Measurements from ENCODE around the gene TPPP3.
"Not testable (repeated sequence)": the region's sequence is repeated elsewhere in the genome, so short reads cannot be mapped to it uniquely, and the experiment has no call there.

Gene TPPP3

DNA sequence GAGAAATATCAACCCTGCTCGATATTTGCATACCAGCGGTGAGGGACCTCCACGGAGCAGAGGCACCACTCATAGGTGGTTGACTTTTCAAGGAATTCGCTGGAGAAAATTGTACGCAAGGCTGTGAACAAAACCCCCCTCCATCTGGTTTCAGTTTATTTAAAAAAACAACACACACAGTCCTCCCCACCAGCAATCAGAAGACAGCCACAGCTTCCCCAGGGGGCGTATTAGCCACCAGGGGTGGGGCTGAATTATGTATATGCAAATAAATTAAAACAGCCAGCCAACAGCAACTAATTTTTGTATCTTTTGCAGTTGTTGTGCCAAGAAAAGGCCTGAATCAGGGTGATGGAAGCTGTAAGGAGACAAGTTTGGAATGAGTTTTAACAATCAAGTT is 31.8 kb upstream of the TPPP3 start:
- H3K9ac ChIP-seq (ENCODE audit: low read depth, low read length): no peak overlapping the region; the same call in 1 of the 2 replicates
- H3K4me1 ChIP-seq (ENCODE audit: control insufficient read depth, insufficient read depth, low read length): peaks cover 47% of the 10 kb centered on the region

DNA sequence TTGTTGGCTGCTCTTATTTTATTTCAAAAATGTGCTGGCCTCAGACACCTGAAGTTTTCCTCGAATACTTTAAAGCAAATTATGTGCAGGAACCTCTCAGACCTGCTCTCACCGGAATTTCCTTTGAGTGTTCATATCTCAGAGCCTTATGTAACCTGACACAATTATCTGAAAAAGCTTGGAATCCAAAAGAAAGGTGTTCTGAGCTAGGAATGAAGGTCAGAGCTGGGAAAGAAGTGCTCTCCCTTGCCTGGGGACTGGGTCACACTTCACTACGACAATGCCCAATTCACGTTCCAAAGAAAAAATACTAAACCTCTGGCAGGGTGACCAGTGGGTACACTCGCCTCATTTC is 30.9 kb upstream of the TPPP3 start:
- Histone ChIP-seq H3K9ac (ENCODE audit: low read depth, low read length) (peak overlapping the region; percentile 61; the same call in 1 of the 2 replicates), H3K36me3 (ENCODE audit: control insufficient read depth, insufficient read depth, low read length) (no peaks in the 10 kb centered on the region), H3K27ac (ENCODE audit: low read depth, low read length) (peak overlapping the region; percentile 93), H3K4me1 (ENCODE audit: control insufficient read depth, insufficient read depth, low read length) (peaks cover 44% of the 10 kb centered on the region), H3K4me3 (ENCODE audit: low read depth, low read length) (peak overlapping the region; percentile 46), H3K27me3 (ENCODE audit: control insufficient read depth, insufficient read depth, low read length) (peaks cover 9% of the 10 kb centered on the region), H3K9me3 (ENCODE audit: control insufficient read depth, insufficient read depth, low read length) (no peaks in the 10 kb centered on the region)

More for the DNA sequence above, 31.8 kb upstream of the TPPP3 start:
- Histone ChIP-seq H3K4me3 (ENCODE audit: low read depth, low read length) (peak overlapping the region; percentile 21; the same call in 1 of the 2 replicates), H3K27me3 (ENCODE audit: control insufficient read depth, insufficient read depth, low read length) (peaks cover 18% of the 10 kb centered on the region), H3K36me3 (ENCODE audit: control insufficient read depth, insufficient read depth, low read length) (no peaks in the 10 kb centered on the region), H3K9me3 (ENCODE audit: control insufficient read depth, insufficient read depth, low read length) (no peaks in the 10 kb centered on the region), H3K27ac (ENCODE audit: low read depth, low read length) (peak overlapping the region; percentile 93)

GRCh38 chr16:67423611-67424260 is 30.4 kb upstream of the TPPP3 start:
- H3K4me3 ChIP-seq (ENCODE audit: low read depth, low read length): peak overlapping the region; percentile 46
- peaks cover 4% of the 10 kb centered on the region; the same call in 1 of the 2 replicates for H3K27me3 ChIP-seq (ENCODE audit: control insufficient read depth, insufficient read depth, low read length)
- H3K9ac ChIP-seq (ENCODE audit: low read depth, low read length): peak overlapping the region; percentile 61; the same call in 1 of the 2 replicates
- H3K36me3 ChIP-seq (ENCODE audit: control insufficient read depth, insufficient read depth, low read length): no peaks in the 10 kb centered on the region
- no peaks in the 10 kb centered on the region for H3K9me3 ChIP-seq (ENCODE audit: control insufficient read depth, insufficient read depth, low read length)
- peak overlapping the region; percentile 93 for H3K27ac ChIP-seq (ENCODE audit: low read depth, low read length)
- peaks cover 39% of the 10 kb centered on the region for H3K4me1 ChIP-seq (ENCODE audit: control insufficient read depth, insufficient read depth, low read length)

- Histone ChIP-seq H3K4me1 (ENCODE audit: control insufficient read depth, insufficient read depth, low read length) (peaks cover 34% of the 10 kb centered on the region), H3K27me3 (ENCODE audit: control insufficient read depth, insufficient read depth, low read length) (peaks cover 3% of the 10 kb centered on the region; the same call in 1 of the 2 replicates), H3K27ac (ENCODE audit: low read depth, low read length) (no peak overlapping the region), H3K9me3 (ENCODE audit: control insufficient read depth, insufficient read depth, low read length) (no peaks in the 10 kb centered on the region), H3K9ac (ENCODE audit: low read depth, low read length) (no peak overlapping the region), H3K4me3 (ENCODE audit: low read depth, low read length) (no peak overlapping the region), H3K36me3 (ENCODE audit: control insufficient read depth, insufficient read depth, low read length) (no peaks in the 10 kb centered on the region)
These were observed 29.7 kb upstream of the TPPP3 start for GRCh38 chr16:67423015-67423414.

GRCh38 chr16:67421030-67421429 is 27.7 kb upstream of the TPPP3 start:
- Histone ChIP-seq H3K4me1 (ENCODE audit: control insufficient read depth, insufficient read depth, low read length) (peaks cover 34% of the 10 kb centered on the region), H3K27ac (ENCODE audit: low read depth, low read length) (no peak overlapping the region), H3K4me3 (ENCODE audit: low read depth, low read length) (no peak overlapping the region), H3K27me3 (ENCODE audit: control insufficient read depth, insufficient read depth, low read length) (no peaks in the 10 kb centered on the region), H3K9me3 (ENCODE audit: control insufficient read depth, insufficient read depth, low read length) (no peaks in the 10 kb centered on the region), H3K36me3 (ENCODE audit: control insufficient read depth, insufficient read depth, low read length) (no peaks in the 10 kb centered on the region), H3K9ac (ENCODE audit: low read depth, low read length) (no peak overlapping the region)

DNA sequence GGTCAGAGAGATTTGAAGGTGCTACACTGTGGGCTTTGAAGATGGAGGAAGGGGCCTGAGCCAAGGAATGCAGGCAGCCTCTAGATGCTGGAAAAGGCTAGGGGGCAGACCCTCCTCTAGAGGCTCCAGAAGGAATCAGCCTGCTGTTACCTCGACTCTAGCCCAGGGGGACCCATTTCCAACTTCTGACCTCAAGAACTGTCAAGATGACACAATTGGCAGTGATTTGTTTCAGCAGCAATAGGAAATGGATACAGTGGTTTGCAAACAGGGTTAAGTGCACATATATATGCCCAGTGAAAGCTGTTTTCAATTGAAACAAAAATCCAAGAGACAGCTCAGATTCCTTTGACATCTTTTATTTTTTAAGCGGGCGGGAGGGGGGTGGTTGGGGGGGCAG is 26.6 kb upstream of the TPPP3 start:
- Histone ChIP-seq H3K27ac (ENCODE audit: low read depth, low read length) (no peak overlapping the region), H3K9ac (ENCODE audit: low read depth, low read length) (no peak overlapping the region), H3K4me1 (ENCODE audit: control insufficient read depth, insufficient read depth, low read length) (peaks cover 23% of the 10 kb centered on the region), H3K4me3 (ENCODE audit: low read depth, low read length) (no peak overlapping the region), H3K9me3 (ENCODE audit: control insufficient read depth, insufficient read depth, low read length) (no peaks in the 10 kb centered on the region), H3K36me3 (ENCODE audit: control insufficient read depth, insufficient read depth, low read length) (no peaks in the 10 kb centered on the region), H3K27me3 (ENCODE audit: control insufficient read depth, insufficient read depth, low read length) (no peaks in the 10 kb centered on the region)

- Histone ChIP-seq H3K27ac (ENCODE audit: low read depth, low read length) (no peak overlapping the region), H3K9me3 (ENCODE audit: control insufficient read depth, insufficient read depth, low read length) (no peaks in the 10 kb centered on the region), H3K36me3 (ENCODE audit: control insufficient read depth, insufficient read depth, low read length) (no peaks in the 10 kb centered on the region), H3K4me1 (ENCODE audit: control insufficient read depth, insufficient read depth, low read length) (peaks cover 19% of the 10 kb centered on the region), H3K27me3 (ENCODE audit: control insufficient read depth, insufficient read depth, low read length) (no peaks in the 10 kb centered on the region), H3K4me3 (ENCODE audit: low read depth, low read length) (no peak overlapping the region), H3K9ac (ENCODE audit: low read depth, low read length) (no peak overlapping the region)
These were observed 26.2 kb upstream of the TPPP3 start for GRCh38 chr16:67419502-67419901.

DNA sequence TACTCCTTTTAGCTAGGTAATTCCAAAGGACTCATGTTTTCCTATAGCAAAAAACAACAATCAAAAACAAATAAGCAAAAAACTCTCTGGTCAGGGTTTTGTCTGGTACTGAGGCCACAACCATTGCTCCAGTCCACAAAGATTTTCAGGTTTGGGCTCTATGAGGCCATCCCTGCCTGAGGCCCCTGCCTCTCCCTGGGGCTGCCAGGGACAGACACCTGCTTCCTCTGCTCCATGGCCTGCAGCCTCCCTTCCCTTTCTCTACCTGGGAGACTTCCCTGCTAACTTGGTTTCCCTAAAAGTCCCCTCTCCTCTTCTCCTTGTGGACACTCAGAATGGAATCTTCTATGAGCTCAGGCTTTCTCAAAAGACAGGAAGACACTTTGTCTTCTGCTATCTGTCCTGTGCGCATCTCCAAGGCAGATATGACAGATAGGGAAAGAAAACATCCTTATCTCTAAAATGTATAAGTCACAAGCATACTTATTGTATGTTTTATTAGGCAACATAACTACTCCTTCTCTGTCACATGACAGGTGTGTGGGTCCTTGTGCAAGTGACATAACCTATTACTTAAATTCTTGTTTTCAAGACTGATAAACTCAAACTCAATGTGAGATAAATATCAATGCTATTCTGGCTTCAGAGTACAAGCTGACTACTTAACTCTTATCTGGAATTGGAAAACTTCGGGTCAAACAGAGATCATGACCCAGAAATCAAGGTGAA is 24.2 kb upstream of the TPPP3 start:
- Histone ChIP-seq H3K27ac (ENCODE audit: low read depth, low read length) (no peak overlapping the region), H3K4me1 (ENCODE audit: control insufficient read depth, insufficient read depth, low read length) (peaks cover 11% of the 10 kb centered on the region), H3K9ac (ENCODE audit: low read depth, low read length) (no peak overlapping the region), H3K36me3 (ENCODE audit: control insufficient read depth, insufficient read depth, low read length) (no peaks in the 10 kb centered on the region), H3K9me3 (ENCODE audit: control insufficient read depth, insufficient read depth, low read length) (no peaks in the 10 kb centered on the region), H3K27me3 (ENCODE audit: control insufficient read depth, insufficient read depth, low read length) (no peaks in the 10 kb centered on the region), H3K4me3 (ENCODE audit: low read depth, low read length) (no peak overlapping the region)

DNA sequence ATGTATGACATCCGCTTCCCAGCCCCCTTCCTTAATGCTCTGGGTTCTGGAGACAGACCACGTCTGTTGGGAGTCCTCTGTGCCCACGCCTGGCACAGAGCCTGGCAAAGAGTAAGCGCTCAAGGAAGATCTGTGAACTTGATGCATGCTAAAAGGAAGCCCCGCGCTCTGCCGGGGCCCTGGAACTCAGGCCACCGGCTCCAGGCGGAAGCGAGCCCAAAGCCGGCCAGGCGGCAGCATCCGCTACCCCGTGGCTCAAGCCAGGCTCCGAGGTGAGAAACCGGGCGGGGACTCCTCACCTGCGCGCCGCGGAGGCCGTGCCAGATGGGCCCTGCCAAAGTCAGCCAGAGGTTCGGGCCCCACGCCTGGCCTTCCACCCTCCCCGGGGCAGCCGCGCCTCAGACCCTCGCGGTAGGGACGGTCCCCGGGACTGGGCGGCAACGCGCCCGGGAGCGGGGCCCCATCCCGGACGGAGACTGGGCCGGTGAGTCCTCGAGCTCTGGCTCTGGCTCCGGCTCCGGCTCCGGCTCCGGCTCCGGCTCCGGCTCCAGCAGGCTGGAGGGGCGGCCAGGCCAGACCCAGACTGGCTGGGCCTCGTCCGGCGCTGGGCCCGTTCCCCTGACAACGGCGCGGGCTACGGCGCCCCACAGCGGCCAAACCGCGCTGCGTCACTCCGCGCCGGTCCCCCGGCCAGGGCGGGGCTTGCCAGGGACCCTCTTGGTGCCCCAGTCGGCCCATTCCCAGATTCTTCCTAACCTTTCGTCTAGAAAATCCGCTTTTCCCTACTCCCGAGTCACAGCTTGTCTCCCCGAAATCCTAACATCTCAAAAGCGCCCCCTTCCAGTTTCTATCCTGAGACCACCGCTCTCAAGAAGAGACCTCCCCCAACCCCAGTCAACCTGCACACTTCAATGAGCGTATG is 22.8 kb upstream of the TPPP3 start, which contains the start of gene ZDHHC1:
Gene ZDHHC1 (minus strand): TSS at position 606 of the 922 bp plus-strand sequence. CDS start 8,702 bp downstream, outside the sequence.
- H3K9me3 ChIP-seq (ENCODE audit: control insufficient read depth, insufficient read depth, low read length): no peaks in the 10 kb centered on the region
- peak within 1 kb of the TSS; percentile 33; the same call in 1 of the 2 replicates for H3K9ac ChIP-seq (ENCODE audit: low read depth, low read length)
- H3K27me3 ChIP-seq (ENCODE audit: control insufficient read depth, insufficient read depth, low read length): no peaks in the 10 kb centered on the region
- no peaks in the 10 kb centered on the region for H3K36me3 ChIP-seq (ENCODE audit: control insufficient read depth, insufficient read depth, low read length)
- H3K4me1 ChIP-seq (ENCODE audit: control insufficient read depth, insufficient read depth, low read length): peaks cover 8% of the 10 kb centered on the region
- H3K4me3 ChIP-seq (ENCODE audit: low read depth, low read length): peak within 1 kb of the TSS; percentile 66
- no peak within 1 kb of the TSS for H3K27ac ChIP-seq (ENCODE audit: low read depth, low read length)

DNA sequence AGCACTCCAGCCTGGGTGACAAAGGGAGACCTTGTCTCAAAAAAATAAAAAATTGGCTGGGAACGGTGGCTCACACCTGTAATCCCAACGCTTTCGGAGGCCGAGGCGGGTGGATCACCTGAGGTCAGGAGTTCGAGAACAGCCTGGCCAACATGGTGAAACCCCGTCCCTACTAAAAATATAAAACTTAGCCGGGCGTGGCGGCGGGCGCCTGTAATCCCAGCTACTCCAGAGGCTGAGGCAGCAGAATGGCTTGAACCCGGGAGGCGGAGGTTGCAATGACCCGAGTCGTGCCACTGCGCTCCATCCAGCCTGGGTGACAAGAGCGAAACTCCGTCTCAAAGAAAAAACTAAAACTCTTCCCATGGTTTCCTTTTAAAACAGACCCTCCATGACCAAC is 22.1 kb upstream of the TPPP3 start:
- not testable (repeated sequence) for H3K36me3 ChIP-seq (ENCODE audit: control insufficient read depth, insufficient read depth, low read length); H3K27ac ChIP-seq (ENCODE audit: low read depth, low read length); H3K9ac ChIP-seq (ENCODE audit: low read depth, low read length); H3K9me3 ChIP-seq (ENCODE audit: control insufficient read depth, insufficient read depth, low read length); H3K4me1 ChIP-seq (ENCODE audit: control insufficient read depth, insufficient read depth, low read length); H3K27me3 ChIP-seq (ENCODE audit: control insufficient read depth, insufficient read depth, low read length)
- peak overlapping the region; percentile 66 for H3K4me3 ChIP-seq (ENCODE audit: low read depth, low read length)
